Hematopoietic multipotent progenitor cell treated with erythropoietin and hydrocortisone succinate and interleukin-3 and kit ligand, for 15 days (in vitro differentiated cells): ENCODE measurements around the gene IGSF3.

Experiments used
- DNase-seq: peaks from one replicate; pipeline ENCODE4 v3.0.0-alpha.2; 2015; ENCODE audit warnings: low spot score

IGSF3 gene

DNA sequence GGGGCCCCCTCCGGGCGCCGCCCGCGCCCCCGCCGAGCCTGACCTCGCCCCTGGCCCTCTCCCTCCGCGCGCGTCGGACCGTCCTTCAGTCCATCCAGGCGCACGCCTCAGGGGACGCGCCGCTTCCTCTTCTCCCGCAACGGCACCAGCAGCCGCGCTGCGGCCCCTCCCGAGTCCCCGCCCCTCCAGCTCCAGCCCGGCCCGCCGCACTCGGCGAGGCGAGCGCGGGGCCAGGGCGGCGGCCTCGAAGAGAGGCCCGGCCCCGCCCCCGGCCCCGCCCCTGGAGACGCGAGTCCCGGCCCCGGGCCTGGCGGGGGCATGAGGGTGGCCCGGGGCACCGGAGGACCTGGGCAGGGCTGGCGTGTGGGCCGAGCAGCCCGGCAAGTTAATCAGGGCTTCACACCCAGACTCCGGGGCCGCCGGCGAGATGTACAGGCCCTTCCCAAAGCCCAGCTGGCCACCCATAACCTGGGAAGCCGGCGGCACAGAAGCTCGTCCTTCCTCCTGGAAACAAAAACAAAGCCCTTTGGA, at the start of gene IGSF3:
Gene IGSF3 (minus strand): TSS at position 159 of the 531 bp plus-strand sequence. CDS start 1,407 bp downstream, outside the sequence.
- peak; percentile 76 for DNase-seq

DNA sequence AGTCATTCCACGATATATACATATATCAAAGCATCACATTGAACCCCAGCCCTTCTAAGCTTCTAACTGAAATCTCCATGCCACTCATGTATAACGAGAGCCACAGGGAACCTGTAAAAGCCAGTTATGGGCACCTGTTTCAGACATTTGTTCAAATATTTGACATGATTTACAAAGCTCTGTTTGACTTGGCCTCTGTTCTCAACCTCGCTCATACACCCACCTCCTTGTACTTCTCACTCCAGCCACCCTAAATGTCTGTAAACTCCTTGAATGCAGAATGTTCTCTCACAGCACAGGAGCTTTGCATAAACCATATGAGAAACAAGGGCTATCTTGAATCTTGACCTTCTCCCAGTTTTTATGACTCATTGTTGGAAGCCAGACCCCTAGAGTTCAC, 49.8 kb upstream of the IGSF3 start:
- DNase-seq = no peak

- no peak for DNase-seq
These were observed 48.9 kb upstream of the IGSF3 start for GRCh38 chr1:116716391-116716790.

DNA sequence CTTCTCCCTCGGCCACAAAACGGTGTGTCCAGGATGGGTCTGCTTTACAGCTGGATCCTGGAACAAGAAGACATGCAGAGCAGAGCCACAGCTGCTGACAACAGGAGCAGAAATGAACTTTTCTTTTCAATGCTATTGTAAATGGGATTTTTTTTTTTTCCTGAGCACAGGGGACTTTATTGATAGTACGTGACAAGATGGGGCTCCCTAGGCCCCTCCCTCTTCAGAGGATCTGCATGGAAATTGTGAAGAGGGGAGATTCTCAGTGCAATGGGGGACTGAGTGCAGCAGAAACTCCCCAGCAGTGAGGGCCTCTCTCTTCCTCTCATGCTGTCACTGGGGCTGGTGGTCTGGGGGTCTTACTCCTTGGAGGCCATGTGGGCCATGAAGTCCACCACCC, 45.9 kb upstream of the IGSF3 start:
- DNase-seq = no peak

- no peak for DNase-seq
These were observed 45.0 kb upstream of the IGSF3 start for GRCh38 chr1:116712510-116712909.

DNA sequence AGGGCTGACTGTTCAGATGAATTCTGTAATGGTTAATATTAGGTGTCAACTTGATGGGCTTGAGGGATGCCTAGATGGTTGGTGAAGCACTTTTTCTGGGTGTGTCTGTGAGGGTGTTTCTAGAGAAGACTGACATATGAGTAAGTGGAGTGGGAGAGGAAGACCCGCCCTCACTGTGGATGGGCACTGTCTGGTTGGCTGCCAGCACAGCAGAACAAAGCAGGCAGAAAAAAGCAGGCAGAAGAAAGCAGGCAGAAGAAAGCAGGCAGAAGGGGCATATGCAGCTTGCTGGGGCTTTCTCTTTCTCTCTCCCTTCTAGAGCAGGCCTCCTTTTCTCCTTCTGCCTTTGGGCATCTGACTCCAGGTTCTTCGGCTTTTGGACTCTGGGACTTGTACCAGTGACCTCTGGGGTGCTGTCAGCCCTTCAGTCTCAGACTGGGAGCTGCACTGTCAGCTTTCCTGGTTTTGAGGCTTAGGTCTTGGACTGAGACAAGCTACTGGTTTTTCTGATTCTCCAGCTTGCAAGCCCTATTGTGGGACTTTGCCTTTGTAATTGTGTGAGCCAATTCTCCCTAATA, 43.8 kb upstream of the IGSF3 start:
- no peak for DNase-seq

DNA sequence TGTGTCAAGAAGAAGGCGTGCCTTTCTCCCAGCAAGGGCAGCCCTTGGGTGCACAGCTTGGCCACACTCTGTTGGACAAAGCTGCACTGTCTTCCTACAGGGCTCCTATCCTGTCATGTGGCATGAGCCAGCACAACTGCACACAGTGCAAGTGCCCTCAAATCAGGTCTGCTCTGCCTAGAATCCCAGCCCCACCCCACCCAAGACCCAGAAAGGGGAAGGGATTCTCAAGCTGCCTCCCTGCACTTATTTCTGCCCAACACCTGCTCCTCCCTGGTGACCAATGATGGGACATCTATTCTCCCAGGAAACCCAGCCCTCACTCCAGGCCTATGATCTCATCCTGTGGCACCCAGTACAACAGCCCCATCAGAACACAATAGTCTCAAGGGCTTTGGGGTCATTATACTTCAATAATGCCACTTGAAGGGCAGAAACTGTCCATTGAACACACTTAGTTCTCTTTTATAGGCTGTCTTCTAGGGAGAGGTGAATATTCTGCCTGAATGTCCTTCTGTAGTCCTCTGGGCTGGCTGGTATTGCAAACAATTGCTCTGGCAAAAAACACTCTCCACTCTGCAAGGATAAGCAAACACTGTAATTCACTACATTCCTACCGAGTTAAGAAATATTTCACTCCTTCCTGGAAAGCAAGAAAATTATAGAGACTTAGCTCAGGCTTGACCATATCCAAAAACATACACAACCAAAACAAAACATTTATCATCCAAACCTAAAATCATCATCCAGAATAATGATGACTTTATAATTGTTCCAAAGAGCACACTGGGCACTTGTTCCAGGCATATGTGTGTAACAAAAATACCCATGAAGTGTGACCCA, 43.1 kb upstream of the IGSF3 start:
- no peak for DNase-seq

DNA sequence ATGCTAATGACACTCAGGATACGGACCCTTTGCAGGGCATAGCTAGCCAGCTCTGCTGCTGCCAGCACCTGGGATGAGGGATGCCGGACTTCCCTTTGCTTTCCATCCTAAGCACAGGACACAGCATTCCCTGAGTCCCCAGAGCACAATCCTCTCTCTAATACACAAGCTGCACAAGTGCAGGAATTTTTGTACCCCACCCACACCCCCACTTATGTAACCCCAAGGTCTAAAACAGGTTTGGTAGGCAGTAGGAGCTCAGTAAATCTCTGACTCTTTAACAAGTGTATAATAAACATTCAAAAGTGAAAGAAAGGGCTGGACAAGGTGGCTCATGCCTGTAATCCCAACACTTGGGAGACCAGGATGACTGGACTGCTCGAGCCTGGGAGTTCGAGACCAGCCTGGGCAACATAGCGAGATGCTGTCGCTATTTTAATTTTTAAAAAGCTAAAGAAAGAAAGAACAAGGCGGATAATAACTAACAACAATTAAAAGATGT, 42.2 kb upstream of the IGSF3 start:
- DNase-seq = no peak

DNA sequence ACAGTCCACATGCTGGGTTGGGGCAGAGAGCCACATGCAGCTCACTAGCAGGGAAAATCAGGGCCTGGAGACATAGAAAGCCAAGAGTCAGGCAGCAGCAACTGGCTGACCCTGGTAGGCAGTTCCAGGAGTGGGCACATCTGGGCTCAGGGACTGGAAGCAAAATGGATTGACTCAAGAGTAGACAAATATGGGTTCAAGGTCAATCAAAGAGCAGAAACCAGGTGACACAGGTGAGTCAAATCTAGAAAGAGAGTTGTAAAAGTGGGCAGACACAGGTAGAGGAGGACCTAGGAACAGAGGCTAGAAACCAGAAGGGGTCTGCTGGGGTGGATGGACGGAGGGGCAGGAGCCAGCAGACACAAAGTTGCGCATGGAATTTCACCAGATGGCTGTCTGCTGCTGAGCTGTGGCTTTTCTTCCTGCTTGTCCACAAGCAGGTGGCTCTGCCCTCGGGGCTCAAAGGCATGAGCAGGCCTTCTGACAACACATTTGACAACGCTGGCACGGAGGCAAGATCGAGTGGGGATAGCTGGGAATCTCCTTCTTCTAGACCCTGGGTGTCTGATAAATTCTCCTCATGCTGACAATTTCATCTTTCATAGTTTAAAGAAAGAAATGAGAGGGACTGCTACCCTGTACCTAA, 40.8 kb upstream of the IGSF3 start:
- DNase-seq = no peak

- no peak for DNase-seq
These were observed 39.3 kb upstream of the IGSF3 start for GRCh38 chr1:116706841-116707240.

- no peak for DNase-seq
These were observed 38.6 kb upstream of the IGSF3 start for GRCh38 chr1:116706123-116706522.

- no peak for DNase-seq
These were observed 36.7 kb upstream of the IGSF3 start for GRCh38 chr1:116704278-116704677.

- no peak for DNase-seq
These were observed 32.1 kb upstream of the IGSF3 start for GRCh38 chr1:116699605-116700004.

DNA sequence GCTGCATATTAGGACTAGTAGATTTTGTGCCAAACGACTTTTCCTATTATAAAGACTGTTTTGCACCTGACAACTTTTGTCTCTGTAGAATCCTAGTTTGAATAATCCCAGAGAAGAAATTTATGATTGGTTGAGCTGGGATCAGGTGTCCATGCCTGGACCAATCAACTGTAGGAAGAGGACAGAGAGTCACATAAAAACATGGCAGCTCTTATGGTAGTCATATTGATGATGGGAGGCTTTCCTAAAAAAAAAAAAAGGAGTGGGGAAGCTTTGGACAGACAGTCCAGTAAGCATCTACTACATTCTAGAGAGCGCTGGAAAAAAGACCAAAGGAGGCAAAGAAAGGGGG, 30.7 kb upstream of the IGSF3 start:
- DNase-seq = no peak

DNA sequence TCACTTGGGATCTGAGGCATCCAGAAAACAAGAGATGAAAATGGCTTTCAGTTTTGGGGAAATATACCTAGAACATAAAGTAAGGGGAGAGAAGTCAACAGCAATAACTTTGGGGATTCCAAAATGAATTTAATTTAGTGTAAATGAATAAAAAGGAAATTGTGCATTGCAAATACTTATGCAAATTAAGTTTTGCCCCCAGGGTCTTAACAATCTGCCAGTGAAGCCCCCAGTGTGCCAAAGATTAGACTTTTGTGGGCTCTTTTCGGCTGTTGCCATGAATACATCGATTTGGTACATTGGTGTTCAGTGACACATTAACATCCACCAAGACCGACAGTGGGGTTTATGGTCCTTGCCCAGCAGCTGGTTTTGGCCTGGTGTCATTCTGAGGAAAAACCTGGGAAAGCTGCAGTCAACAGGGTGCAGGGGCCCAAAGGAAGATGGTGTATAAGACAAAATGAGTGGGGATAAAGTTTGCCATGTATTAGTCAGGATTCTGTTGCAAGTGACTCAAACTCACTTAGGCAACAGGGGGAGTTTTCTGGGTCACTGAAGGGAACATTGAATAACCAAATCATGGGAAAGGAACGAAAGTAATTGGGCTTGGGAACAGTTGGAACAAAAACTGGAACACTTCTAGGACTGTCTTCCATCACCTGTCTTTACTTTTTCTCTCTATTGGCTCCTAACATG, 30.2 kb upstream of the IGSF3 start:
- DNase-seq = no peak

DNA sequence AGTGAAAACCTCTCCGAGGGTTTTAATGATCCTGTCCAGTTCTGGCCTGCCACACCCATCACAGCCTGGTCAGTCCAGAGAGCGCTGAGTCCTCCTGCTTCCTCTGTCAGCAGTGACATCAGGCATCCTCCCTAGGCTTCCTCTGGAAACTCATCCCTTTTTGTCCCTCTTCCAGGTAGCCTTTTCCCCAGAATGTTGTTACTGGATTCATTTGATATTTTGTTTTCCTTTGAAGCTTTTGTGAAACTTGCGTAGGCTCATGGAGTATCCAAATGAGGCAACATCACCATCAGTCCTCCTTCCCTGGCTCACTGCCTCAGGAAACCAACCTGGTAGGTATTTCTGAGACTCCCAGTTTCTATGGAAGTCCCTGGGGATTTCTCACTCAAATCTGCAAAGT, 27.0 kb upstream of the IGSF3 start:
- no peak for DNase-seq

- DNase-seq = peak; percentile 40
These were observed 26.4 kb upstream of the IGSF3 start for GRCh38 chr1:116693759-116694480.

DNA sequence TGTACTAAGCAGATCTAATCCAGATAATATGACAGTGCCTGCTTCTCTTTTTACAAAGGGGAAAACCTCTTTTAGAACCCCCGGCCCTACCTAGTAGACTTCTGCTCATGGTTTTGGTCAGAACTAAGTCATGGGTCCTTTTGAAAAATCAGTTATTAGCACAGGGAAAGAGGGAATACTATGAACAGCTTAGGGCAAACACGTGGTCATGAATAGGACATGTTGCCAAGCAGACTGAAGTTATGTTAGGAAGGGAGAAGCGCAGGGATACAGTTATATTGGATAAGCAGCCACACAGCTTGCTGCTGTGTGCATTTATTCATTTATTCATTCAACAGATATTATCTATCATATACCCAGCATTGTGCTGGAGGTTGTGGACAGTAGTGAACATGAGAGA, 25.3 kb upstream of the IGSF3 start:
- no peak for DNase-seq

GRCh38 chr1:116690849-116691406, 23.4 kb upstream of the IGSF3 start:
- DNase-seq = no peak

GRCh38 chr1:116690396-116690848, 22.9 kb upstream of the IGSF3 start:
- no peak for DNase-seq

GRCh38 chr1:116686723-116687352, 19.3 kb upstream of the IGSF3 start:
- DNase-seq = no peak
